GM23338 (cell line): ENCODE measurements around the gene HMHB1. TPM values are rescaled to one million over a fixed set of nuclear protein-coding genes. Genes with fewer than 3 reads are reported as not detected.
A peak's percentile ranks its signal among the peaks of the same experiment; 100 is the strongest.

Source experiments
- ATAC-seq: fragments of 200-7000 bp; cut with Tn5 transposase; 3 replicates; pipeline ENCODE4 v1.9.1; 2020
- DNase-seq: peaks from one replicate; pipeline ENCODE4 v3.0.0-alpha.2; 2015; ENCODE audit warnings: low spot score
- H2AFZ ChIP-seq: fragments of 200-600 bp; sonication (generic); 2 replicates; pipeline ENCODE4 v1.8.0; 2016; ENCODE audit warnings: antibody characterized with exemption, mild to moderate bottlenecking, moderate library complexity
- H3F3A ChIP-seq: fragments of 200-600 bp; sonication (generic); replicated peaks from 2 replicates; pipeline ENCODE4 v1.8.0; 2017; ENCODE audit warnings: antibody characterized with exemption, mixed run types, low read depth
- H3K27ac ChIP-seq: fragments of 200-600 bp; sonication (generic); 2 replicates; pipeline ENCODE4 v1.6.1; 2016; ENCODE audit warnings: low read depth
- H3K27me3 ChIP-seq: fragments of 200-600 bp; sonication (generic); 2 replicates; pipeline ENCODE4 v1.8.0; 2016; ENCODE audit warnings: mild to moderate bottlenecking, mixed run types, moderate library complexity; ENCODE audit not compliant: insufficient read depth
- H3K36me3 ChIP-seq: fragments of 200-600 bp; sonication (generic); 2 replicates; pipeline ENCODE4 v1.8.0; 2016; ENCODE audit warnings: mild to moderate bottlenecking; ENCODE audit not compliant: insufficient read depth
- H3K4me1 ChIP-seq: fragments of 200-600 bp; sonication (generic); 2 replicates; pipeline ENCODE4 v1.8.0; 2016; ENCODE audit warnings: mild to moderate bottlenecking, moderate library complexity; ENCODE audit not compliant: insufficient read depth
- H3K4me2 ChIP-seq: fragments of 200-600 bp; sonication (generic); 2 replicates; pipeline ENCODE4 v1.7.1; 2017; ENCODE audit warnings: mixed run types
- H3K4me3 ChIP-seq: fragments of 200-600 bp; sonication (generic); 2 replicates; pipeline ENCODE4 v1.6.1; 2016; ENCODE audit warnings: mixed run types
- H3K79me2 ChIP-seq: fragments of 200-600 bp; sonication (generic); replicated peaks from 2 replicates; pipeline ENCODE4 v1.8.0; 2017; ENCODE audit warnings: mild to moderate bottlenecking; ENCODE audit not compliant: insufficient read depth
- H3K9me2 ChIP-seq: fragments of 200-600 bp; sonication (generic); 2 replicates; pipeline ENCODE4 v1.8.0; 2017; ENCODE audit not compliant: insufficient read depth
- H4K20me1 ChIP-seq: fragments of 200-600 bp; sonication (generic); replicated peaks from 2 replicates; pipeline ENCODE4 v1.8.0; 2017; ENCODE audit warnings: mild to moderate bottlenecking; ENCODE audit not compliant: insufficient read depth
- H3K27ac Mint-ChIP-seq: 2 replicates; pipeline ENCODE4 v1.8.0; 2020; ENCODE audit warnings: inconsistent platforms, mild to moderate bottlenecking, moderate library complexity, mixed read lengths
- H3K27me3 Mint-ChIP-seq: 3 replicates; pipeline ENCODE4 v1.8.0; 2022; ENCODE audit warnings: low read depth, mild to moderate bottlenecking, moderate library complexity, mixed read lengths, inconsistent platforms; ENCODE audit not compliant: insufficient read depth, poor library complexity
- H3K36me3 Mint-ChIP-seq: 3 replicates; pipeline ENCODE4 v1.8.0; 2021; ENCODE audit warnings: low read depth, mild to moderate bottlenecking, inconsistent platforms, moderate library complexity, mixed read lengths
- H3K4me1 Mint-ChIP-seq: 3 replicates; pipeline ENCODE4 v1.8.0; 2020; ENCODE audit warnings: mild to moderate bottlenecking, inconsistent platforms, mixed read lengths
- H3K4me3 Mint-ChIP-seq: 3 replicates; pipeline ENCODE4 v1.8.0; 2021; ENCODE audit warnings: moderate library complexity, mild to moderate bottlenecking, inconsistent platforms, mixed read lengths
- H3K9me3 Mint-ChIP-seq: 3 replicates; pipeline ENCODE4 v1.8.0; 2020; ENCODE audit warnings: moderate library complexity, mild to moderate bottlenecking, inconsistent platforms, mixed read lengths
- CREB1 ChIP-seq: fragments of 250-450 bp; sonication (Bioruptor Pico); IDR thresholded peaks from 2 replicates; pipeline ENCODE4 v1.5.0; 2020; ENCODE audit warnings: low read depth, mild to moderate bottlenecking, moderate library complexity
- EZH2 ChIP-seq: fragments of 200-600 bp; sonication (generic); IDR thresholded peaks from one replicate; pipeline ENCODE4 v1.8.0; 2017; ENCODE audit warnings: antibody characterized with exemption, mild to moderate bottlenecking, low read depth; ENCODE audit not compliant: unreplicated experiment
- EZH2phosphoT487 ChIP-seq: fragments of 200-600 bp; sonication (generic); IDR thresholded peaks from one replicate; pipeline ENCODE4 v1.8.1; 2018; ENCODE audit warnings: antibody characterized with exemption; ENCODE audit not compliant: unreplicated experiment
- JUNB ChIP-seq: IDR thresholded peaks from one replicate; pipeline ENCODE4 v1.6.1; 2016; ENCODE audit warnings: antibody characterized with exemption; ENCODE audit not compliant: unreplicated experiment
- NANOG ChIP-seq: IDR thresholded peaks from 2 replicates; pipeline ENCODE4 v1.6.1; 2016; ENCODE audit warnings: antibody characterized with exemption, borderline replicate concordance
- POLR2AphosphoS5 ChIP-seq: IDR thresholded peaks from 2 replicates; pipeline ENCODE4 v1.6.1; 2016; ENCODE audit warnings: antibody characterized with exemption, low read depth
- STAT1 ChIP-seq: IDR thresholded peaks from one replicate; pipeline ENCODE4 v1.6.1; 2016; ENCODE audit warnings: antibody characterized with exemption; ENCODE audit not compliant: unreplicated experiment
- ZNF114 ChIP-seq: fragments of 250-450 bp; sonication (Bioruptor Pico); IDR thresholded peaks from 2 replicates; pipeline ENCODE4 v1.5.0; 2020; ENCODE audit warnings: mild to moderate bottlenecking, moderate library complexity
- ZNF331 ChIP-seq: fragments of 250-450 bp; sonication (Bioruptor Pico); IDR thresholded peaks from 2 replicates; pipeline ENCODE4 v1.5.0; 2020; ENCODE audit warnings: low read depth, mild to moderate bottlenecking, moderate library complexity
- polyA plus RNA-seq: library from polyadenylated mRNA; unstranded; fragments of >200 nt; fragmentation: Nextera tagmentation; extraction: Ambion mirVana; gene quantifications from 2 replicates; pipeline ENCODE4 v1.2.1, GENCODE V29; 2016
- total RNA-seq: library from RNA; depleted of rRNA; stranded (reverse); fragments of >200 nt; shearing (Covaris generic); gene quantifications from 2 replicates; pipeline ENCODE4 v1.2.3, GENCODE V29; 2014
- TF ChIP-seq, protein P1 (sequence below): fragments of 250-450 bp; sonication (Bioruptor Pico); IDR thresholded peaks from 2 replicates; pipeline ENCODE4 v1.5.0; 2020; ENCODE audit warnings: mild to moderate bottlenecking, moderate library complexity
- TF ChIP-seq, protein P2 (sequence below): IDR thresholded peaks from one replicate; pipeline ENCODE4 v1.6.1; 2018; ENCODE audit warnings: antibody characterized with exemption; ENCODE audit not compliant: unreplicated experiment
- TF ChIP-seq, protein P3 (sequence below), 2 experiments: fragments of 200-600 bp in 1 of 2; sonication (generic) in 1 of 2; conservative IDR thresholded peaks; 2 replicates each; pipeline versions ENCODE4 v1.5.1 to v1.6.1; 2016 to 2017; ENCODE audit warnings: antibody characterized with exemption in 2 of 2, low read depth in 2 of 2, mild to moderate bottlenecking in 2 of 2, moderate library complexity in 1 of 2
- TF ChIP-seq, protein P4 (sequence below): IDR thresholded peaks from 2 replicates; pipeline ENCODE4 v1.6.1; 2016; ENCODE audit warnings: antibody characterized with exemption

HMHB1 gene
- total and polyA plus RNA-seq, 2 experiments from 2014 or later = not detected

DNA sequence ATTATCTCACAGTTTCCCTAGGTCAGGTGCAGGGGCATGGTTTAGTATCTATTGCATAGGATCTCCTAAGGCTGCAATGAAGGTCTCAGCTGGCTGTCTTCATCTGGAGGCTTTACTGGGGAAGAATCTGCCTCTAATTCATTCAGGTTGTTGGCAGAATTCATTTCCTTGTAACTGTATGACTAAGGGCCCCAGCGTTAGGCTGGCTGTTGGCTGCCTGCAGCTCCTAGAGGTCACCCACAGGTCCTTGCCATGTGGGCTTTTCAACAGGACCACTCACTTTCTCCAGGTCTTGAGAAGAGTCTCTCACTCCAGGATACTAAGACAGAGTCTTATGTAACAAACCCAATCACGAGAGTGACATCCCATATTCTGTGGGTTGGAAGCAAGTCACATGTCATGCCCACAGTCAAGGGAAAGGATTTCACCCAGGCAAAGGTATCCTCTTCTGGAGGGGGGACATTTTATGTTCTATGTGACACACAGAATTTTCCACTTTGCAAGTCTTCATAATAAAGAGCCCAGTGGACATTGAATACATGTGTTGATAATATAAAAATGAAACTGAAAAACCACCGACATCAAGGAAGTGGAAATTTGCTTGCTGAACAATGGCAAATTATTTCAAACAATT is 38.2 kb downstream of the HMHB1 start:
- Histone ChIP-seq H3K27me3 (no peaks in the 10 kb centered on the region), H3K4me1 (no peaks in the 10 kb centered on the region), H3K4me3 (no peak overlapping the region), H3K4me2 (no peak overlapping the region), H2AFZ (0 out of 2 replicates have a peak overlapping the region, but pooled peaks have one; percentile 16), H3K9me2 (0 out of 2 replicates have a peak, but pooled peaks cover 5% of the 10 kb centered on the region), H3K79me2 (no peaks in the 10 kb centered on the region), H4K20me1 (no peaks in the 10 kb centered on the region), H3K27ac (no peak overlapping the region), H3K36me3 (peaks cover 4% of the 10 kb centered on the region; the same call in 1 of the 2 replicates), H3F3A (no peaks in the 10 kb centered on the region)
- Mint-ChIP-seq H3K27ac (no peak overlapping the region), H3K4me1 (no peaks in the 10 kb centered on the region), H3K27me3 (no peaks in the 10 kb centered on the region), H3K36me3 (peaks cover 10% of the 10 kb centered on the region; the same call in 2 of the 3 replicates), H3K4me3 (no peak overlapping the region), H3K9me3 (peaks cover 24% of the 10 kb centered on the region)
- ATAC-seq (no peak), DNase-seq (no peak)
- TF ChIP-seq, protein P1, sequence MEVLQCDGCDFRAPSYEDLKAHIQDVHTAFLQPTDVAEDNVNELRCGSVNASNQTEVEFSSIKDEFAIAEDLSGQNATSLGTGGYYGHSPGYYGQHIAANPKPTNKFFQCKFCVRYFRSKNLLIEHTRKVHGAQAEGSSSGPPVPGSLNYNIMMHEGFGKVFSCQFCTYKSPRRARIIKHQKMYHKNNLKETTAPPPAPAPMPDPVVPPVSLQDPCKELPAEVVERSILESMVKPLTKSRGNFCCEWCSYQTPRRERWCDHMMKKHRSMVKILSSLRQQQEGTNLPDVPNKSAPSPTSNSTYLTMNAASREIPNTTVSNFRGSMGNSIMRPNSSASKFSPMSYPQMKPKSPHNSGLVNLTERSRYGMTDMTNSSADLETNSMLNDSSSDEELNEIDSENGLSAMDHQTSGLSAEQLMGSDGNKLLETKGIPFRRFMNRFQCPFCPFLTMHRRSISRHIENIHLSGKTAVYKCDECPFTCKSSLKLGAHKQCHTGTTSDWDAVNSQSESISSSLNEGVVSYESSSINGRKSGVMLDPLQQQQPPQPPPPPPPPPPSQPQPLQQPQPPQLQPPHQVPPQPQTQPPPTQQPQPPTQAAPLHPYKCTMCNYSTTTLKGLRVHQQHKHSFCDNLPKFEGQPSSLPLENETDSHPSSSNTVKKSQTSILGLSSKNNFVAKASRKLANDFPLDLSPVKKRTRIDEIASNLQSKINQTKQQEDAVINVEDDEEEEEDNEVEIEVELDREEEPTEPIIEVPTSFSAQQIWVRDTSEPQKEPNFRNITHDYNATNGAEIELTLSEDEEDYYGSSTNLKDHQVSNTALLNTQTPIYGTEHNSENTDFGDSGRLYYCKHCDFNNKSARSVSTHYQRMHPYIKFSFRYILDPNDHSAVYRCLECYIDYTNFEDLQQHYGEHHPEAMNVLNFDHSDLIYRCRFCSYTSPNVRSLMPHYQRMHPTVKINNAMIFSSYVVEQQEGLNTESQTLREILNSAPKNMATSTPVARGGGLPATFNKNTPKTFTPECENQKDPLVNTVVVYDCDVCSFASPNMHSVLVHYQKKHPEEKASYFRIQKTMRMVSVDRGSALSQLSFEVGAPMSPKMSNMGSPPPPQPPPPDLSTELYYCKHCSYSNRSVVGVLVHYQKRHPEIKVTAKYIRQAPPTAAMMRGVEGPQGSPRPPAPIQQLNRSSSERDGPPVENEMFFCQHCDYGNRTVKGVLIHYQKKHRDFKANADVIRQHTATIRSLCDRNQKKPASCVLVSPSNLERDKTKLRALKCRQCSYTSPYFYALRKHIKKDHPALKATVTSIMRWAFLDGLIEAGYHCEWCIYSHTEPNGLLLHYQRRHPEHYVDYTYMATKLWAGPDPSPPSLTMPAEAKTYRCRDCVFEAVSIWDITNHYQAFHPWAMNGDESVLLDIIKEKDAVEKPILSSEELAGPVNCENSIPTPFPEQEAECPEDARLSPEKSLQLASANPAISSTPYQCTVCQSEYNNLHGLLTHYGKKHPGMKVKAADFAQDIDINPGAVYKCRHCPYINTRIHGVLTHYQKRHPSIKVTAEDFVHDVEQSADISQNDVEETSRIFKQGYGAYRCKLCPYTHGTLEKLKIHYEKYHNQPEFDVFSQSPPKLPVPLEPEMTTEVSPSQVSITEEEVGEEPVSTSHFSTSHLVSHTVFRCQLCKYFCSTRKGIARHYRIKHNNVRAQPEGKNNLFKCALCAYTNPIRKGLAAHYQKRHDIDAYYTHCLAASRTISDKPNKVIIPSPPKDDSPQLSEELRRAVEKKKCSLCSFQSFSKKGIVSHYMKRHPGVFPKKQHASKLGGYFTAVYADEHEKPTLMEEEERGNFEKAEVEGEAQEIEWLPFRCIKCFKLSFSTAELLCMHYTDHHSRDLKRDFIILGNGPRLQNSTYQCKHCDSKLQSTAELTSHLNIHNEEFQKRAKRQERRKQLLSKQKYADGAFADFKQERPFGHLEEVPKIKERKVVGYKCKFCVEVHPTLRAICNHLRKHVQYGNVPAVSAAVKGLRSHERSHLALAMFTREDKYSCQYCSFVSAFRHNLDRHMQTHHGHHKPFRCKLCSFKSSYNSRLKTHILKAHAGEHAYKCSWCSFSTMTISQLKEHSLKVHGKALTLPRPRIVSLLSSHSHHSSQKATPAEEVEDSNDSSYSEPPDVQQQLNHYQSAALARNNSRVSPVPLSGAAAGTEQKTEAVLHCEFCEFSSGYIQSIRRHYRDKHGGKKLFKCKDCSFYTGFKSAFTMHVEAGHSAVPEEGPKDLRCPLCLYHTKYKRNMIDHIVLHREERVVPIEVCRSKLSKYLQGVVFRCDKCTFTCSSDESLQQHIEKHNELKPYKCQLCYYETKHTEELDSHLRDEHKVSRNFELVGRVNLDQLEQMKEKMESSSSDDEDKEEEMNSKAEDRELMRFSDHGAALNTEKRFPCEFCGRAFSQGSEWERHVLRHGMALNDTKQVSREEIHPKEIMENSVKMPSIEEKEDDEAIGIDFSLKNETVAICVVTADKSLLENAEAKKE (CRISPR knock-in tag) = no peak
- TF ChIP-seq ZNF331 (CRISPR knock-in tag) = no peak
- no peak for TF ChIP-seq JUNB
- TF ChIP-seq EZH2phosphoT487 = no peak
- no peak for TF ChIP-seq NANOG
- TF ChIP-seq STAT1 = no peak
- TF ChIP-seq CREB1 (CRISPR knock-in tag) = no peak
- TF ChIP-seq, protein P2, sequence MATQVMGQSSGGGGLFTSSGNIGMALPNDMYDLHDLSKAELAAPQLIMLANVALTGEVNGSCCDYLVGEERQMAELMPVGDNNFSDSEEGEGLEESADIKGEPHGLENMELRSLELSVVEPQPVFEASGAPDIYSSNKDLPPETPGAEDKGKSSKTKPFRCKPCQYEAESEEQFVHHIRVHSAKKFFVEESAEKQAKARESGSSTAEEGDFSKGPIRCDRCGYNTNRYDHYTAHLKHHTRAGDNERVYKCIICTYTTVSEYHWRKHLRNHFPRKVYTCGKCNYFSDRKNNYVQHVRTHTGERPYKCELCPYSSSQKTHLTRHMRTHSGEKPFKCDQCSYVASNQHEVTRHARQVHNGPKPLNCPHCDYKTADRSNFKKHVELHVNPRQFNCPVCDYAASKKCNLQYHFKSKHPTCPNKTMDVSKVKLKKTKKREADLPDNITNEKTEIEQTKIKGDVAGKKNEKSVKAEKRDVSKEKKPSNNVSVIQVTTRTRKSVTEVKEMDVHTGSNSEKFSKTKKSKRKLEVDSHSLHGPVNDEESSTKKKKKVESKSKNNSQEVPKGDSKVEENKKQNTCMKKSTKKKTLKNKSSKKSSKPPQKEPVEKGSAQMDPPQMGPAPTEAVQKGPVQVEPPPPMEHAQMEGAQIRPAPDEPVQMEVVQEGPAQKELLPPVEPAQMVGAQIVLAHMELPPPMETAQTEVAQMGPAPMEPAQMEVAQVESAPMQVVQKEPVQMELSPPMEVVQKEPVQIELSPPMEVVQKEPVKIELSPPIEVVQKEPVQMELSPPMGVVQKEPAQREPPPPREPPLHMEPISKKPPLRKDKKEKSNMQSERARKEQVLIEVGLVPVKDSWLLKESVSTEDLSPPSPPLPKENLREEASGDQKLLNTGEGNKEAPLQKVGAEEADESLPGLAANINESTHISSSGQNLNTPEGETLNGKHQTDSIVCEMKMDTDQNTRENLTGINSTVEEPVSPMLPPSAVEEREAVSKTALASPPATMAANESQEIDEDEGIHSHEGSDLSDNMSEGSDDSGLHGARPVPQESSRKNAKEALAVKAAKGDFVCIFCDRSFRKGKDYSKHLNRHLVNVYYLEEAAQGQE = no peak
- TF ChIP-seq EZH2 = no peak
- no peak for TF ChIP-seq ZNF114
- TF ChIP-seq, protein P3, sequence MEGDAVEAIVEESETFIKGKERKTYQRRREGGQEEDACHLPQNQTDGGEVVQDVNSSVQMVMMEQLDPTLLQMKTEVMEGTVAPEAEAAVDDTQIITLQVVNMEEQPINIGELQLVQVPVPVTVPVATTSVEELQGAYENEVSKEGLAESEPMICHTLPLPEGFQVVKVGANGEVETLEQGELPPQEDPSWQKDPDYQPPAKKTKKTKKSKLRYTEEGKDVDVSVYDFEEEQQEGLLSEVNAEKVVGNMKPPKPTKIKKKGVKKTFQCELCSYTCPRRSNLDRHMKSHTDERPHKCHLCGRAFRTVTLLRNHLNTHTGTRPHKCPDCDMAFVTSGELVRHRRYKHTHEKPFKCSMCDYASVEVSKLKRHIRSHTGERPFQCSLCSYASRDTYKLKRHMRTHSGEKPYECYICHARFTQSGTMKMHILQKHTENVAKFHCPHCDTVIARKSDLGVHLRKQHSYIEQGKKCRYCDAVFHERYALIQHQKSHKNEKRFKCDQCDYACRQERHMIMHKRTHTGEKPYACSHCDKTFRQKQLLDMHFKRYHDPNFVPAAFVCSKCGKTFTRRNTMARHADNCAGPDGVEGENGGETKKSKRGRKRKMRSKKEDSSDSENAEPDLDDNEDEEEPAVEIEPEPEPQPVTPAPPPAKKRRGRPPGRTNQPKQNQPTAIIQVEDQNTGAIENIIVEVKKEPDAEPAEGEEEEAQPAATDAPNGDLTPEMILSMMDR (conservative IDR thresholded peaks at IDR 0.05; ENCODE audit: low read depth in 2 of 2) = no peak
- TF ChIP-seq, protein P4, sequence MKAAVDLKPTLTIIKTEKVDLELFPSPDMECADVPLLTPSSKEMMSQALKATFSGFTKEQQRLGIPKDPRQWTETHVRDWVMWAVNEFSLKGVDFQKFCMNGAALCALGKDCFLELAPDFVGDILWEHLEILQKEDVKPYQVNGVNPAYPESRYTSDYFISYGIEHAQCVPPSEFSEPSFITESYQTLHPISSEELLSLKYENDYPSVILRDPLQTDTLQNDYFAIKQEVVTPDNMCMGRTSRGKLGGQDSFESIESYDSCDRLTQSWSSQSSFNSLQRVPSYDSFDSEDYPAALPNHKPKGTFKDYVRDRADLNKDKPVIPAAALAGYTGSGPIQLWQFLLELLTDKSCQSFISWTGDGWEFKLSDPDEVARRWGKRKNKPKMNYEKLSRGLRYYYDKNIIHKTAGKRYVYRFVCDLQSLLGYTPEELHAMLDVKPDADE = no peak
- no peak for TF ChIP-seq POLR2AphosphoS5
